Measurements from ENCODE around the gene DBX1. TPM values are rescaled to one million over a fixed set of nuclear protein-coding genes. Genes with fewer than 3 reads are reported as not detected.
A peak's percentile ranks its signal among the peaks of the same experiment; 100 is the strongest.
"Not testable (repeated sequence)": the region's sequence is repeated elsewhere in the genome, so short reads cannot be mapped to it uniquely, and the experiment has no call there.

DBX1 gene
- total RNA-seq, 1 experiment from 2014 or later = not detected

- no peak for DNase-seq (ENCODE audit: extremely low read depth, low read depth)
Measured at GRCh38 chr11:20161923-20162744, 1.9 kb upstream of the DBX1 start.

GRCh38 chr11:20161230-20161918 is 1.1 kb upstream of the DBX1 start:
- no peak for DNase-seq (ENCODE audit: extremely low read depth, low read depth)

- DNase-seq (ENCODE audit: extremely low read depth, low read depth) = no peak
Measured at GRCh38 chr11:20159466-20160381, 551 bp downstream of the DBX1 start.

GRCh38 chr11:20158597-20159257 is 1.5 kb downstream of the DBX1 start:
- peak; percentile 48 for DNase-seq (ENCODE audit: extremely low read depth, low read depth)

- DNase-seq (ENCODE audit: extremely low read depth, low read depth) = no peak
Measured at GRCh38 chr11:20157728-20158127, 2.5 kb downstream of the DBX1 start.

- DNase-seq (ENCODE audit: extremely low read depth, low read depth) = no peak
Measured at GRCh38 chr11:20156876-20157613, 3.2 kb downstream of the DBX1 start.

- no peak for DNase-seq (ENCODE audit: extremely low read depth, low read depth)
Measured at GRCh38 chr11:20156280-20156875, 3.9 kb downstream of the DBX1 start.

- no peak for DNase-seq (ENCODE audit: extremely low read depth, low read depth)
Measured at GRCh38 chr11:20155683-20156279, 4.5 kb downstream of the DBX1 start.

- no peak for DNase-seq (ENCODE audit: extremely low read depth, low read depth)
Measured at GRCh38 chr11:20154381-20154780, 5.9 kb downstream of the DBX1 start.

GRCh38 chr11:20138707-20139106 is 21.6 kb downstream of the DBX1 start:
- no peak for DNase-seq (ENCODE audit: extremely low read depth, low read depth)

GRCh38 chr11:20137637-20138036 is 22.6 kb downstream of the DBX1 start:
- no peak for DNase-seq (ENCODE audit: extremely low read depth, low read depth)

- DNase-seq (ENCODE audit: extremely low read depth, low read depth) = no peak
Measured at GRCh38 chr11:20134991-20135736, 25.1 kb downstream of the DBX1 start.

GRCh38 chr11:20132667-20133039 is 27.6 kb downstream of the DBX1 start:
- no peak for DNase-seq (ENCODE audit: extremely low read depth, low read depth)

- DNase-seq (ENCODE audit: extremely low read depth, low read depth) = peak; percentile 34
Measured at GRCh38 chr11:20131788-20132666, 28.2 kb downstream of the DBX1 start.

GRCh38 chr11:20129665-20130064 is 30.6 kb downstream of the DBX1 start:
- no peak for DNase-seq (ENCODE audit: extremely low read depth, low read depth)

- DNase-seq (ENCODE audit: extremely low read depth, low read depth) = not testable (repeated sequence)
Measured at GRCh38 chr11:20128528-20128825, 31.8 kb downstream of the DBX1 start.

- DNase-seq (ENCODE audit: extremely low read depth, low read depth) = peak; percentile 59
Measured at GRCh38 chr11:20127671-20128527, 32.4 kb downstream of the DBX1 start.
